ENCODE results near the gene ANO2. TPM values are rescaled to one million over a fixed set of nuclear protein-coding genes. Genes with fewer than 3 reads are reported as not detected.

The ANO2 gene
- polyA plus RNA-seq (ENCODE audit: insufficient read depth in 1 of 5, insufficient read length in 5 of 5, low replicate concordance in 1 of 5), result 1 to 10 TPM; 3.3 to 5.7 (median 5.5) TPM
- long read RNA-seq, donor 1, result 0 reads
- long read RNA-seq, donor 2, result 0 reads
- long read RNA-seq, donor 3, result 0 reads
- long read RNA-seq, donor 4, result 0 reads
- long read RNA-seq, donor 5, result 0 reads
- long read RNA-seq, donor 6, result 0 reads
- long read RNA-seq, donor 7, result 0 reads
- long read RNA-seq, donor 8, result 0 reads

GRCh38 chr12:5945071-5946008 lies at the start of gene ANO2:
ANO2 (minus strand) TSS chr12:5945259; CDS start chr12:5945217, 42 bp downstream.
- peak; percentile 21 to 26 for DNase-seq

GRCh38 chr12:5989621-5990020 lies 44.6 kb upstream of the ANO2 start:
- DNase-seq, result no peak

DNA sequence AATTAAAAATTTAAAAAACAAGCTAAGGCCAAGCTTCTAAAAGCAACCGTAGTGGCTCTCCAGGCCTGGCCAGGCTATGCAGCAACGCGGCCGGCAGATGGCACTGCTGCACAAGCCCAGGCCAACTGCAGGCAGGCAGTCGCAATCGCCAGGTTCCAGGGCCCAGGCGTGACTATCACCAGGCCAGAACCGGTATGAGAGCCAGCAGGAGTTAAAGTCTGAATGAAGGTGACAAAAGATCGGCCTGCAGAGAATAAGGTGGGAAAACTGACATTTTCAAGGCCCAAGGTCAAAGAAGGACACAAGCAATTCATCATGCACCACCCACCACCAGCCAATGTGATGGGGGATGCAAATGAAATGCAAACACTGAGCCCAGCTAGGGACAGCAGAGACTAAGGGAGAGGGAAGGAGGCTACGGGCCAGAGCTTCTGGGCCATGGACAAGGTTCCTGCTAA lies 43.6 kb upstream of the ANO2 start:
- DNase-seq, result peak; percentile 53 to 64

- DNase-seq, result no peak
Observed at GRCh38 chr12:5988088-5988487, 43.0 kb upstream of the ANO2 start.

DNA sequence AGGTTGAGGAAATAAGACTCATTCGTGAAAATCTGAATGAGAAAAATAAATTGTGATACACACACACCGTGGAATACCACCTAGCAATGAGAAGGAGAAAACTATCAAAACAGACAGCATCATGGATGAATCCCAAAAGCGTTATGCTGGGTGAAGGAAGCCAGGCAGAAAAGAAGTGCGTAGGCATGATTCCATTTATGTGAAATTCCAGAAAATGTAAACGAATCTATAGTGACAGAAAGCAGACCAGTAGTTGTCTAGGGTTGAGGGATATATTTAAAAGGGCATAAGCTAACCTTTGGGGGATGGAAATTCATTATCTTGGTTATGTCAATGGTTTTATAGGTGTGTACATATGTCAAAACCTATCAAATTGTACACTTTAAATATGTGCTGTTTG lies 42.5 kb upstream of the ANO2 start:
- no peak for DNase-seq

GRCh38 chr12:5985471-5985870 lies 40.4 kb upstream of the ANO2 start:
- DNase-seq, result no peak

DNA sequence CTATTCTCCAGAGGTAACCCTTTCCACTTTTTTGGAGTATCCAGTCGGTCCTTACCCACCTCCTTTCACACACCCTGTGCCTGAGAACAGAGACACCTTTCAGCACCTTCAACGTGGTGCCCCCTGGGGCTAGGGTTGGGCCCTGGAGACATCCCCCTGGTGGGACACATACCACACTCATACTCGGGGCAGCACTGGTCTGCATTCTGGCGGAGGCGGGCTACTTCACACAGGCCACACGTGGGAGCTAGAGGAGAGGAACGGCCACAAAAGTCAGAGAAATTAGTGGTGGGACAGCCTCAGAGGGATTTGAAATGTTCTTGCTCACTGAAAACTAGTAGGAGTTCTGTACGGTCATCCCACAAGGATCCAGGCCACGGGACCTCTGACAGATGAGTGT lies 39.8 kb upstream of the ANO2 start:
- DNase-seq, result no peak

DNA sequence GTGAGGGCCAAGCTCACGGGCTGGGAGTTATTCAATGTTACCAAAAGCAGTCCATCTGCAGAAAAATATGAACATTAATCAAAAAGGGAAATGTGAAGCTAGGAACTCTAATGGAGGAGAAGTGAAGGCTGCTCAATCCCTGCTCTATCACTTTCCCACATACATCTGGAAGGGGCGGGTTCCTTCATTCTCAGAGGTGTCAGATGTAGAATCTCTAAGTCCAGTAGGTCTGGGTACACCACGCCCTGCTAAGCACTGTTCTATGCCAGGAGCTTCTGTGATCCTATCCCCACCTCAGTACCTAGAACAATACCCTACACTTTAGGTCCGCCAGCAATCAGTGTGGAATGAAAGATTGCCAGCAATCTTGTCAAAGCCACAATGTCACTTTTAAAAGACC lies 37.0 kb upstream of the ANO2 start:
- DNase-seq, result no peak

GRCh38 chr12:5977556-5977955 lies 32.5 kb upstream of the ANO2 start:
- DNase-seq, result no peak

GRCh38 chr12:5976711-5977110 lies 31.7 kb upstream of the ANO2 start:
- DNase-seq, result no peak

GRCh38 chr12:5976196-5976595 lies 31.1 kb upstream of the ANO2 start:
- DNase-seq, result no peak

DNA sequence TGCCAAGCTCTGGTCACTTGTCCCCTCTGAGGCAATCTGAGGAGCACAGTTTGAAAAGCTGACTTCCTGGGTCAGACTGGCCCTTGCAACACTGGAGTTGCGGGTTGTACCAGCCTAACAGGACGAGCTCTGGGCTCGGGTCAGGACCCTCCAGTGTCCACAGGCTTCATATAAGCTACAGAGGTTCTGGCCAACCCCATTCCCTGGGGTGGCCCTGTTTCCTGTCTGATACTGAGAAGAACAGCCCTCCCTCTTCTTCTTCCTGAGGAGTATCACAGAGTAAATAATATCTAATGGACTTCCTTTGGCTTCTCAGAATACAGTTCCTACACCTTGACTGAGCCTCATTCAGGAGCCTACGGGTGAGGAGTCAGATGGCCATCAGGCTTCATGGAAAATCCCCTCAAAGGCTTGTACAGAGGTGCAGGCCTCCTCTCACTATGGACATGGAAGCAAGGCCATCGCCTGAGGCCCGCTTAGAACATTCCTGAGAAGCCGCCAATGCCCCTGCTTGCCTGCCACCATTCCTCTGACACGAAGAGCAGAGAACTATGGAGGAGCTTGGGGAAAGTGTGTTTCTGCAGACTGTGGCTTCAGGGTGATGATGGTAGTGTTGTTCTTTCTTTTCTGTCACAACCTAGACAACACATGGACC lies 28.5 kb upstream of the ANO2 start:
- DNase-seq, result no peak

DNA sequence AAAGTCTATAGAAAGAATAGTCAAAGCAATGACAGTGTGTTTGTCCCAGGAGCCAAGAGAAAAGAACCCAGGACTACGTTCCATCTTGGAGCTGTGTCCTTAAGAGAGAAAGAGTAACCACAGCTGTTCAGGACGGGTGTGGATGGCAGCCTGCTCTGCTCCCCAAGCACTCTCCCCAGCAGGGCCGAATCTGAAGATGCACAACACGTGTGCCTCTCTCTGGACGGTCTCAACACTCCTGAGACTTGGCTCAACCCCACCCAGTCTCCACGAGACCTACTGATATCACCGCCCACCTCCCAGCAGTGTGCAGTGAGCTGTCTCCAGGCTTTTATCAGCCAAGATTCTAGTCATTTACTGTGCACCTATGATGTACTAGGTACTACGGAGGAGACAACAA lies 27.3 kb upstream of the ANO2 start:
- DNase-seq, result no peak

GRCh38 chr12:5971194-5971850 lies 26.3 kb upstream of the ANO2 start:
- no peak for DNase-seq

DNA sequence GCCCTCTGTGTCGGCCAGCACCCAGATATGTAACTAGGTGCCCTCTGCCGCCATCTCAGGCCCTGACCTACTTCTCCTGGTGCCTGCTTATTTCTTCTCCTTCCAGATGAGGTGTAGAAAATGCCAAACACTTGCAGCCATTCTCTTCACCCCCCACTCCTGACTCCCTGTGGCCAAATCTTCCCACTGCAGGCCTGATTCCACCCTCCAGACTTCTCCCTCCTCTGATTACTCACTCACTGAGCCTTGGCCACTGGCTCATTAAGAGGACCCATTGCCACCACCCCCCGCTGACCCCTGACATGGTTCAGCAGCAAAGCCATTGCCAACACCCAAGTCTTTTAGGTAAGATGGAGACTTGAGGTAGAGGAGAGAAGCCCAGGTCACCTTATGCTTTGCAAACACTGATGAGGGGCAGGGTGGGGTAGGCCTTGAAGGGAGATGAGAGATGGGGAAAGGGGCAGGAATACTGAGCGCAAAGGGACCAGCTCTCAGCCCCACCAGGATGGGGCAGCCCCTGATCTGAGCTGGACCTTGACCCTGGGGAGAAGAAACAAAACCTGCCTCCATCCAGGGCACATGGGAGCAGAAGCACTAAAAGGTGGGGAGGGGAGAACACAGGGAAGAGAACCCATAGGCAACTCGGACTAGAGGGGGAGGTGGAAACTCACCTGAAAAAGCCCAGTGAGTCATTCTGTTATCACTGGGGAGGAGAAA lies 25.1 kb upstream of the ANO2 start:
- no peak for DNase-seq

GRCh38 chr12:5969156-5969973 lies 24.3 kb upstream of the ANO2 start:
- DNase-seq, result no peak

GRCh38 chr12:5967645-5968415 lies 22.8 kb upstream of the ANO2 start:
- no peak for DNase-seq

DNA sequence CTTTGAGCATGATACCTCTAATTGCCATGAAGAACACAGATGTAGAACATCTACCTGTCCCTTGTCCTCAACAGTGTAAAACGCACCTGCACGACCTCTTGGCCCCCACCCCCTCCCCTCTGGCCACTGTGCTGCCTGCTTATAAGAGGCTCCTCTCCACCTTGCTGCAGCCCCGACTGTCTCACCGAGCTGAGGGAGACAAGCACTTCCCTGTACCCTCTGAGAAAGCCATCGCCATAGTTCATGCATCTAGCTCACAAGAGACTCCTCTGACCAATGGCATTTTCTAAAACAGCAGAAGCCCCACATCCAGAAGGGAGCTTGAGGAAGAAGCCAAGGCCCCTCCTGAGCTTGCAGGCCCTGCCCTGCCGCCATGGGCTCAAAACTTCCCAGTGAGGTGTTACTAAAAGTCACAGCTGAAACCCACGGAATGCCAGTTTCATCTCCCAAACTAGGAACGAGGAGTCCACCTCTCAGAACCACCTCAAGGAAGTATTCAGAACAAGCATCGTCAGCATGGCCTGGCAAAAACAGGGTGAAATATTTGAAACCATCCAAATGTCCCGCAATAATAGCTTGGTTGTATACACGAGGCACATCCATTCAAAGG lies 21.5 kb upstream of the ANO2 start:
- DNase-seq, result no peak

DNA sequence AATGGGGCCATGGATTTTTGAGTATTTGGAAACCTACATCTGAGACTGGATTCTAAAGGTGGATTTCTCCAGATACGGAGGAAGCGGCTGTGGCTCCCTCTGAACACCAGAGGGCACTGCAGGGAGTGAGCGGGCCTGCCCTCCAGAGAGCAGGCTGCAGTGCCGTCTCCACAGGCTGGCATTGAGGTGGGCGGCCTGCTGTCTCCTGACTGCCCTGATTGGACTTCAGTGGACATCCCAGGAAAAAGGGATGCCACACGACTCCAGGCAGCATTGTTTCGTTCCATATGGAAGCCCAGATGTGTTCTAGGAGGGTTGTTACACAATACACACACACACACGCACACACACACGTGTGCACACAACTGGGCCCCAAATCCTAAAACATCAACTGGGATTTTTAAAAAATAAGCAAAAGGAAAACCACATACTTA lies 20.9 kb upstream of the ANO2 start:
- peak; percentile 14 to 27 for DNase-seq
